ENCODE results near the gene SH3D19. TPM values are rescaled to one million over a fixed set of nuclear protein-coding genes. Genes with fewer than 3 reads are reported as not detected.

The SH3D19 gene
- total RNA-seq, 4 donors from 2014 or later: 117 to 201 (median 130) TPM

DNA sequence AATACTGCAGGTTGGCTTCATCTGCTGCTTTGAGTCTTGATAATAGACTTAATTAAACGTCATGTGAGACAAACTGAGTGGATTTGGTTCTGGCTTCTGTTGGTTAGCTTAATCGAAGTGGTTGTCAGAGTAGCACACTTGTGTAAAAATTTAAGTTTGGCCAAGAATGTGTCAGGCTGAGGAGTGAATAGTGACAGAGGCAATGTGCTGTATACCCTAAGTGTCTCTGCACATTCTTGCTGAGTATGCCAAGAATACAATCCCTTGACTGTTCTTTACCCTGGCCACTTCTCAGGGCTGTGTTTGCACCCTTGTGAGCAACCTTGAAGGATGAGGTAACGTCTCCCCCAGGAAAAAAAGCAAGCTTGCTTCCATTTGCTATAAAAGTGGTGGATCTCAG is 211.1 kb downstream of the SH3D19 start:
- in situ Hi-C loops (cut with MboI; ENCODE audit: low pct_ligation_motif_present in 1 of 4, low pct_unique_long_range_greater_than_20kb in 1 of 4, low sequenced_read_pairs in 3 of 4): loop anchor here in 3 of 4 donors (25.0 kb wide), 2 partner anchors 248 to 498 kb away; no protein-coding TSS in a partner anchor
- H3K27me3 ChIP-seq: no peaks in the 10 kb centered on the region
- no peak for DNase-seq
- no peak overlapping the region for H3K4me3 ChIP-seq
- TF ChIP-seq POLR2AphosphoS5 (IDR thresholded peaks at IDR 0.05): no peak
- TF ChIP-seq, protein P1, sequence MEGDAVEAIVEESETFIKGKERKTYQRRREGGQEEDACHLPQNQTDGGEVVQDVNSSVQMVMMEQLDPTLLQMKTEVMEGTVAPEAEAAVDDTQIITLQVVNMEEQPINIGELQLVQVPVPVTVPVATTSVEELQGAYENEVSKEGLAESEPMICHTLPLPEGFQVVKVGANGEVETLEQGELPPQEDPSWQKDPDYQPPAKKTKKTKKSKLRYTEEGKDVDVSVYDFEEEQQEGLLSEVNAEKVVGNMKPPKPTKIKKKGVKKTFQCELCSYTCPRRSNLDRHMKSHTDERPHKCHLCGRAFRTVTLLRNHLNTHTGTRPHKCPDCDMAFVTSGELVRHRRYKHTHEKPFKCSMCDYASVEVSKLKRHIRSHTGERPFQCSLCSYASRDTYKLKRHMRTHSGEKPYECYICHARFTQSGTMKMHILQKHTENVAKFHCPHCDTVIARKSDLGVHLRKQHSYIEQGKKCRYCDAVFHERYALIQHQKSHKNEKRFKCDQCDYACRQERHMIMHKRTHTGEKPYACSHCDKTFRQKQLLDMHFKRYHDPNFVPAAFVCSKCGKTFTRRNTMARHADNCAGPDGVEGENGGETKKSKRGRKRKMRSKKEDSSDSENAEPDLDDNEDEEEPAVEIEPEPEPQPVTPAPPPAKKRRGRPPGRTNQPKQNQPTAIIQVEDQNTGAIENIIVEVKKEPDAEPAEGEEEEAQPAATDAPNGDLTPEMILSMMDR (IDR thresholded peaks at IDR 0.05): no peak
- no peak for TF ChIP-seq EP300 (IDR thresholded peaks at IDR 0.05; ENCODE audit: low read depth)
- H3K36me3 ChIP-seq: no peaks in the 10 kb centered on the region
- intact Hi-C loops (cut with DNase I; ENCODE audit: low total_unique reads): no loop called here
- 53 to 71% methylated on average over 2 to 3 of the region's 3 CpGs for WGBS, 2 donors (ENCODE audit: low coverage in 1 of 2)
- no peak overlapping the region for H3K27ac ChIP-seq
- no peaks in the 10 kb centered on the region for H3K9me3 ChIP-seq
- H3K4me1 ChIP-seq: no peaks in the 10 kb centered on the region

DNA sequence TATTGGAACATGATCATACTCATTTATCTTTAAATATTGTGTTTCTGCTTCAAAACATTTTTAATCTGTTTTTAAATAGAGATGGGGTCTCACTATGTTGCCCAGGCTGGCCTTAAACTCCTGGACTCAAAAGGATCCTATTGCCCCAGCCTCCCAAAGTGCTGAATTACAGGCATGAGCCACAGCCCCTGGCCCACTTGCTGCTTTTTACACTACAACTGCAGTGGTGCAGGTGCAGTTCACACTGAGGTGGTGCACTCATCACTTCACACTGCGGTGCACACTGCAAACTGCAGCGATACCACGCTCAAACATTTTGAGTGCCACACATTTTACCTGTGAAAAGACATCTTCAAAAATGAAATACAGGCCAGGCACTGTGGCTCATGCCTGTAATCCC is 215.2 kb downstream of the SH3D19 start:
- in situ Hi-C loops (cut with MboI; ENCODE audit: low pct_ligation_motif_present in 1 of 4, low pct_unique_long_range_greater_than_20kb in 1 of 4, low sequenced_read_pairs in 3 of 4): loop anchor here in 3 of 4 donors (25.0 kb wide), 2 partner anchors 252 to 502 kb away; no protein-coding TSS in a partner anchor
- Histone ChIP-seq H3K27ac (no peak overlapping the region), H3K36me3 (peaks cover 0 to 12% (median 4%) of the 10 kb centered on the region in 4 donors), H3K27me3 (no peaks in the 10 kb centered on the region), H3K4me1 (no peaks in the 10 kb centered on the region), H3K9me3 (no peaks in the 10 kb centered on the region), H3K4me3 (no peak overlapping the region)
- DNase-seq: no peak
- intact Hi-C loops (cut with DNase I; ENCODE audit: low total_unique reads): no loop called here
- TF ChIP-seq POLR2A (IDR thresholded peaks at IDR 0.05): no peak
- no peak for TF ChIP-seq EP300 (IDR thresholded peaks at IDR 0.05; ENCODE audit: low read depth)
- no peak for TF ChIP-seq POLR2AphosphoS5 (IDR thresholded peaks at IDR 0.05)
- TF ChIP-seq, protein P1 (IDR thresholded peaks at IDR 0.05): no peak
- 98 to 100% methylated on average over 2 to 3 of the region's 3 CpGs for WGBS, 2 donors (ENCODE audit: low coverage in 1 of 2)

DNA sequence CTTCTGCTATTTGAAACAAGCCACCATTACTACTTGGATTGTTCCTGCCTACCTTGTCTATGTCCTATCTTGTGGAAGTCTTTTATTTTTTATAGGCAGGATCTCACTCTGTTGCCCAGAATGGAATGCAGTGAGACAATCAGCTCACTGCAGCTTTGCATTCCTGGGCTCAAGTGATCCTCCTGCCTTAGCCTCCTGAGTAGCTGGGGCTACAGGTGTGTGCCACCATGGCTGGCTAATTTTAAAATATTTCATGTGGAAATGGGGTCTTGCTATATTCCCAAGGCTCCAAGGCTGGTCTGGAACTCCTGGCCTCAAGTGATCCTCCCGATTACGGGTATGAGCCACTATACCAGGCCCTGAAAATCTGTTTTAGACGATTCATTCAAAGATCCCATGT is 218.3 kb downstream of the SH3D19 start:
- Histone ChIP-seq H3K4me1 (peaks cover 0 to 3% (median 0%) of the 10 kb centered on the region in 4 donors), H3K4me3 (no peak overlapping the region), H3K27ac (no peak overlapping the region), H3K9me3 (no peaks in the 10 kb centered on the region), H3K36me3 (peaks cover 0 to 38% (median 17%) of the 10 kb centered on the region in 4 donors), H3K27me3 (no peaks in the 10 kb centered on the region)
- TF ChIP-seq, protein P1 (IDR thresholded peaks at IDR 0.05): no peak
- TF ChIP-seq EP300 (IDR thresholded peaks at IDR 0.05; ENCODE audit: low read depth) (no peak), POLR2A (IDR thresholded peaks at IDR 0.05) (no peak)
- DNase-seq: no peak
- intact Hi-C loops (cut with DNase I; ENCODE audit: low total_unique reads) (no loop called here), in situ Hi-C loops (cut with MboI; ENCODE audit: low pct_ligation_motif_present in 1 of 4, low pct_unique_long_range_greater_than_20kb in 1 of 4, low sequenced_read_pairs in 3 of 4) (loop anchor here in 3 of 4 donors (25.0 kb wide), 2 partner anchors 255 to 505 kb away; no protein-coding TSS in a partner anchor)
- WGBS, 2 donors (ENCODE audit: low coverage in 1 of 2): 86 to 96% methylated on average over 3 of the region's 3 CpGs

DNA sequence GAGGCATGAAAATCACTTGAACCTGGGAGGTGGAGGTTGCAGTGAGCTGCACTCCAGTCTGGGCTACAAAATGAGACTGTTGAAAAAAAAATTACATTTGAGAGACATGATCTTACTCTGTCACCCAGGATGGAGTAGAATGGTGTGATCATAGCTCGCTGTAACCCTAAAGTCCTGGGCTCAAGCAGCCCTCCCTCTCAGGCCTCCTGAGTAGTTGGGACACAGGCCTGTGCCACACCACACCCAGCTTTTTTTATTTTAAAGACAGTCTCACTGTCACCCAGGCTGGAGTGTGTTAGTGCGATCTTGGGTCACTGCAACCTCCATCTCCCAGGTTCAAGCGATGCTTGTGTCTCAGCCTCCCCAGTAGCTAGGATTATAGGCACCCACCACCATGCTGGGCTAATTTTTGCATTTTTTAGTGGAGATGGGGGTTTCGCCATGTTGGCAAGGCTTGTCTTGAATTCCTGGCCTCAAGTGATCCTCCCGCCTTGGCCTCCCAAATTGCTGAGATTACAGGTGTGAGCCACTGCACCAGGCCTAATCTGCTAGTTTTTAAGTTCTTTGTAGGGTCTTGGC is 219.9 kb downstream of the SH3D19 start:
- peaks cover 0 to 45% (median 21%) of the 10 kb centered on the region in 4 donors for H3K36me3 ChIP-seq
- no peak overlapping the region for H3K27ac ChIP-seq
- no peaks in the 10 kb centered on the region for H3K9me3 ChIP-seq
- H3K4me3 ChIP-seq: no peak overlapping the region
- in situ Hi-C loops (cut with MboI; ENCODE audit: low pct_ligation_motif_present in 1 of 4, low pct_unique_long_range_greater_than_20kb in 1 of 4, low sequenced_read_pairs in 3 of 4): loop anchor here in 3 of 4 donors (25.0 kb wide), 2 partner anchors 257 to 507 kb away; no protein-coding TSS in a partner anchor
- DNase-seq: no peak
- 100% methylated on average over 1 to 5 of the region's 5 CpGs for WGBS, 2 donors (ENCODE audit: low coverage in 1 of 2)
- H3K4me1 ChIP-seq: peaks cover 0 to 17% (median 13%) of the 10 kb centered on the region in 4 donors
- no peaks in the 10 kb centered on the region for H3K27me3 ChIP-seq
- TF ChIP-seq POLR2A (IDR thresholded peaks at IDR 0.05): no peak
- TF ChIP-seq EP300 (IDR thresholded peaks at IDR 0.05; ENCODE audit: low read depth): no peak
- TF ChIP-seq, protein P1 (IDR thresholded peaks at IDR 0.05): no peak
- no peak for TF ChIP-seq POLR2AphosphoS5 (IDR thresholded peaks at IDR 0.05)
- intact Hi-C loops (cut with DNase I; ENCODE audit: low total_unique reads): no loop called here

All from transverse colon (tissue), 4 donors.